ENCODE results near the gene MXI1. TPM values are rescaled to one million over a fixed set of nuclear protein-coding genes. Genes with fewer than 3 reads are reported as not detected.

Gene MXI1
- total RNA-seq (10 to 100 TPM; 20.1 to 55.8 TPM), polyA plus RNA-seq (10 to 100 TPM; 11.2 to 17.3 TPM)
- long read RNA-seq, donor 1, partial matches to known transcripts, result 0 of 6 reads
- long read RNA-seq, donor 1, other reads (novel, unspliced or antisense), result 0 of 6 reads
- long read RNA-seq, donor 2, partial matches to known transcripts, result 0 of 6 reads
- long read RNA-seq, donor 2, other reads (novel, unspliced or antisense), result 0 of 6 reads
- long read RNA-seq, donor 3, partial matches to known transcripts, result 0 of 7 reads
- long read RNA-seq, donor 3, other reads (novel, unspliced or antisense), result 0 of 7 reads
- long read RNA-seq, donor 4, partial matches to known transcripts, result 0 of 4 reads
- long read RNA-seq, donor 4, other reads (novel, unspliced or antisense), result 0 of 4 reads
- long read RNA-seq, donor 5, transcript MXI1-201 (6 exons, 2,424 nt), result major isoform, 7 of 10 reads
- long read RNA-seq, donor 5, partial matches to known transcripts, result 0 of 10 reads
- long read RNA-seq, donor 5, other reads (novel, unspliced or antisense), result 0 of 10 reads

GRCh38 chr10:110207011-110207804 lies at the start of gene MXI1:
Gene MXI1, plus strand, starts transcription at chr10:110207605. Its CDS starts 204 bp downstream, at chr10:110207809.
- Histone ChIP-seq H3K36me3 (ENCODE audit: control insufficient read depth in 4 of 4, insufficient read depth in 4 of 4, low read length in 4 of 4) (no peaks in the 10 kb centered on the region), H3K9ac (ENCODE audit: insufficient read depth in 1 of 2, low read length in 2 of 2) (peak within 1 kb of the TSS in 1 of 2 donors; percentile 91), H3K27me3 (ENCODE audit: control insufficient read depth in 3 of 3, insufficient read depth in 3 of 3, low read length in 2 of 3) (no peaks in the 10 kb centered on the region), H3K4me1 (ENCODE audit: control insufficient read depth in 5 of 5, insufficient read depth in 5 of 5, low read length in 5 of 5) (peaks cover 0 to 14% (median 2%) of the 10 kb centered on the region in 5 donors), H3K27ac (ENCODE audit: low read depth in 1 of 2, low read length in 1 of 2) (peak within 1 kb of the TSS in 1 of 2 donors; percentile 88), H3K9me3 (ENCODE audit: control insufficient read depth in 4 of 4, insufficient read depth in 3 of 4, low read length in 3 of 4) (no peaks in the 10 kb centered on the region), H3K4me3 (peak within 1 kb of the TSS; percentile 56)
- WGBS, 2 donors, result 5% methylated on average over 37 of the region's 37 CpGs
- DNase-seq, result peak; percentile 81 to 91 (median 85)
- peak; percentile 32 for ATAC-seq (ENCODE audit: insufficient read depth, low FRiP score)
- TF ChIP-seq CTCF (IDR thresholded peaks at IDR 0.05; ENCODE audit: control extremely low read depth, extremely low read depth), result no peak

- H3K27ac ChIP-seq (ENCODE audit: low read depth in 1 of 2, low read length in 1 of 2), result no peak overlapping the region
- H3K4me1 ChIP-seq (ENCODE audit: control insufficient read depth in 5 of 5, insufficient read depth in 5 of 5, low read length in 5 of 5), result no peaks in the 10 kb centered on the region
- TF ChIP-seq CTCF (IDR thresholded peaks at IDR 0.05; ENCODE audit: control extremely low read depth, extremely low read depth), result no peak
- ATAC-seq (ENCODE audit: insufficient read depth, low FRiP score) (no peak), DNase-seq (no peak)
- H3K4me3 ChIP-seq, result no peak overlapping the region
- WGBS, 2 donors, result 87% methylated on average over 11 of the region's 11 CpGs
- H3K36me3 ChIP-seq (ENCODE audit: control insufficient read depth in 4 of 4, insufficient read depth in 4 of 4, low read length in 4 of 4), result no peaks in the 10 kb centered on the region
- H3K9me3 ChIP-seq (ENCODE audit: control insufficient read depth in 4 of 4, insufficient read depth in 3 of 4, low read length in 3 of 4), result no peaks in the 10 kb centered on the region
- no peak overlapping the region for H3K9ac ChIP-seq (ENCODE audit: insufficient read depth in 1 of 2, low read length in 2 of 2)
- no peaks in the 10 kb centered on the region for H3K27me3 ChIP-seq (ENCODE audit: control insufficient read depth in 3 of 3, insufficient read depth in 3 of 3, low read length in 2 of 3)
Measured at GRCh38 chr10:110158051-110159005, 49.1 kb upstream of the MXI1 start.

- no peaks in the 10 kb centered on the region for H3K4me1 ChIP-seq (ENCODE audit: control insufficient read depth in 5 of 5, insufficient read depth in 5 of 5, low read length in 5 of 5)
- H3K27ac ChIP-seq (ENCODE audit: low read depth in 1 of 2, low read length in 1 of 2), result no peak overlapping the region
- DNase-seq, result no peak
- ATAC-seq (ENCODE audit: insufficient read depth, low FRiP score), result no peak
- H3K36me3 ChIP-seq (ENCODE audit: control insufficient read depth in 4 of 4, insufficient read depth in 4 of 4, low read length in 4 of 4), result no peaks in the 10 kb centered on the region
- no peak for TF ChIP-seq CTCF (IDR thresholded peaks at IDR 0.05; ENCODE audit: control extremely low read depth, extremely low read depth)
- no peak overlapping the region for H3K9ac ChIP-seq (ENCODE audit: insufficient read depth in 1 of 2, low read length in 2 of 2)
- H3K4me3 ChIP-seq, result no peak overlapping the region
- H3K9me3 ChIP-seq (ENCODE audit: control insufficient read depth in 4 of 4, insufficient read depth in 3 of 4, low read length in 3 of 4), result no peaks in the 10 kb centered on the region
- WGBS, 2 donors, result 86 to 89% methylated on average over 4 of the region's 4 CpGs
- no peaks in the 10 kb centered on the region for H3K27me3 ChIP-seq (ENCODE audit: control insufficient read depth in 3 of 3, insufficient read depth in 3 of 3, low read length in 2 of 3)
Measured at GRCh38 chr10:110160081-110160480, 47.3 kb upstream of the MXI1 start.

All from lung (tissue), 16 donors.